HL-60 (cell line): Measurements from ENCODE around the gene PICALM.

ENCODE experiments used
- DNase-seq, 2 experiments: peaks; one replicate each; pipeline ENCODE4 v3.0.0-alpha.2; 2010 to 2020; ENCODE audit warnings: low read depth in 1 of 2, low spot score in 1 of 2
- H3K27ac ChIP-seq: fragments of 250-450 bp; sonication (Bioruptor Pico); replicated peaks from 2 replicates; pipeline ENCODE4 v1.5.1; 2020; ENCODE audit warnings: mild to moderate bottlenecking, moderate library complexity
- H3K27me3 ChIP-seq: fragments of 250-450 bp; sonication (Bioruptor Pico); 2 replicates; pipeline ENCODE4 v1.5.1; 2021; ENCODE audit warnings: mild to moderate bottlenecking, moderate library complexity; ENCODE audit not compliant: insufficient read depth, poor library complexity, severe bottlenecking
- H3K4me3 ChIP-seq: replicated peaks from 2 replicates; pipeline ENCODE4 v1.5.1; 2011; ENCODE audit warnings: mild to moderate bottlenecking, control low read depth, low read length; ENCODE audit not compliant: insufficient read depth
- GABPA ChIP-seq: IDR thresholded peaks from 2 replicates; pipeline ENCODE4 v1.6.1; 2012; ENCODE audit warnings: low read depth
- POLR2AphosphoS5 ChIP-seq: IDR thresholded peaks from 2 replicates; pipeline ENCODE4 v1.6.1; 2012; ENCODE audit warnings: low read depth
- SPI1 ChIP-seq: IDR thresholded peaks from 2 replicates; pipeline ENCODE4 v1.6.1; 2012; ENCODE audit warnings: low read depth, mild to moderate bottlenecking, borderline replicate concordance
- TF ChIP-seq, protein P1 (sequence below): IDR thresholded peaks from 2 replicates; pipeline ENCODE4 v1.6.1; 2012; ENCODE audit warnings: low read depth; ENCODE audit not compliant: insufficient replicate concordance
- TF ChIP-seq, protein P2 (sequence below): IDR thresholded peaks from one replicate; pipeline ENCODE4 v1.5.1; 2011; ENCODE audit warnings: low read length, control low read depth, inconsistent platforms; ENCODE audit not compliant: insufficient read depth

Gene PICALM

DNA sequence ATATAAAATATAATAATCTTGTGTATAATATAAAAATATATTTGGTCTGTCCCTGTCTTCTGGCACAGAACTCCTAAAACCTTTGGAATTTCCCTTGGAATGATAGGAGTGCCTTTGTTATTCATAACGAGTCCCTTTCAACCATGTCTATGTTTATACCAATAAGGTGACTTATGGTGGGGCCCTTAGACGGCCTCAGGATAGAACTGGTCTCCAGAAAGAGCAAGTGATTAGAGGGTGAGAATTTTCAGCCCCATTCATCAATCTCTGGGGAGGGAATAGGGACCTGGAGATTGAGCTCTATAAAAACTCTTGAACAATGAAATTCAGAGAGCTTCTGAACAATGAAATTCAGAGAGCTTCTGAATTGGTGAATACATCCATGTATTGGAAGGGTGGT, 18.4 kb upstream of the PICALM start:
- TF ChIP-seq SPI1 (no peak), POLR2AphosphoS5 (no peak), GABPA (no peak)
- TF ChIP-seq, protein P1, sequence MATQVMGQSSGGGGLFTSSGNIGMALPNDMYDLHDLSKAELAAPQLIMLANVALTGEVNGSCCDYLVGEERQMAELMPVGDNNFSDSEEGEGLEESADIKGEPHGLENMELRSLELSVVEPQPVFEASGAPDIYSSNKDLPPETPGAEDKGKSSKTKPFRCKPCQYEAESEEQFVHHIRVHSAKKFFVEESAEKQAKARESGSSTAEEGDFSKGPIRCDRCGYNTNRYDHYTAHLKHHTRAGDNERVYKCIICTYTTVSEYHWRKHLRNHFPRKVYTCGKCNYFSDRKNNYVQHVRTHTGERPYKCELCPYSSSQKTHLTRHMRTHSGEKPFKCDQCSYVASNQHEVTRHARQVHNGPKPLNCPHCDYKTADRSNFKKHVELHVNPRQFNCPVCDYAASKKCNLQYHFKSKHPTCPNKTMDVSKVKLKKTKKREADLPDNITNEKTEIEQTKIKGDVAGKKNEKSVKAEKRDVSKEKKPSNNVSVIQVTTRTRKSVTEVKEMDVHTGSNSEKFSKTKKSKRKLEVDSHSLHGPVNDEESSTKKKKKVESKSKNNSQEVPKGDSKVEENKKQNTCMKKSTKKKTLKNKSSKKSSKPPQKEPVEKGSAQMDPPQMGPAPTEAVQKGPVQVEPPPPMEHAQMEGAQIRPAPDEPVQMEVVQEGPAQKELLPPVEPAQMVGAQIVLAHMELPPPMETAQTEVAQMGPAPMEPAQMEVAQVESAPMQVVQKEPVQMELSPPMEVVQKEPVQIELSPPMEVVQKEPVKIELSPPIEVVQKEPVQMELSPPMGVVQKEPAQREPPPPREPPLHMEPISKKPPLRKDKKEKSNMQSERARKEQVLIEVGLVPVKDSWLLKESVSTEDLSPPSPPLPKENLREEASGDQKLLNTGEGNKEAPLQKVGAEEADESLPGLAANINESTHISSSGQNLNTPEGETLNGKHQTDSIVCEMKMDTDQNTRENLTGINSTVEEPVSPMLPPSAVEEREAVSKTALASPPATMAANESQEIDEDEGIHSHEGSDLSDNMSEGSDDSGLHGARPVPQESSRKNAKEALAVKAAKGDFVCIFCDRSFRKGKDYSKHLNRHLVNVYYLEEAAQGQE: no peak
- TF ChIP-seq, protein P2, sequence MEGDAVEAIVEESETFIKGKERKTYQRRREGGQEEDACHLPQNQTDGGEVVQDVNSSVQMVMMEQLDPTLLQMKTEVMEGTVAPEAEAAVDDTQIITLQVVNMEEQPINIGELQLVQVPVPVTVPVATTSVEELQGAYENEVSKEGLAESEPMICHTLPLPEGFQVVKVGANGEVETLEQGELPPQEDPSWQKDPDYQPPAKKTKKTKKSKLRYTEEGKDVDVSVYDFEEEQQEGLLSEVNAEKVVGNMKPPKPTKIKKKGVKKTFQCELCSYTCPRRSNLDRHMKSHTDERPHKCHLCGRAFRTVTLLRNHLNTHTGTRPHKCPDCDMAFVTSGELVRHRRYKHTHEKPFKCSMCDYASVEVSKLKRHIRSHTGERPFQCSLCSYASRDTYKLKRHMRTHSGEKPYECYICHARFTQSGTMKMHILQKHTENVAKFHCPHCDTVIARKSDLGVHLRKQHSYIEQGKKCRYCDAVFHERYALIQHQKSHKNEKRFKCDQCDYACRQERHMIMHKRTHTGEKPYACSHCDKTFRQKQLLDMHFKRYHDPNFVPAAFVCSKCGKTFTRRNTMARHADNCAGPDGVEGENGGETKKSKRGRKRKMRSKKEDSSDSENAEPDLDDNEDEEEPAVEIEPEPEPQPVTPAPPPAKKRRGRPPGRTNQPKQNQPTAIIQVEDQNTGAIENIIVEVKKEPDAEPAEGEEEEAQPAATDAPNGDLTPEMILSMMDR: no peak
- no peaks in the 10 kb centered on the region for H3K27me3 ChIP-seq
- no peak overlapping the region for H3K27ac ChIP-seq
- H3K4me3 ChIP-seq: no peak overlapping the region
- no peak for DNase-seq

DNA sequence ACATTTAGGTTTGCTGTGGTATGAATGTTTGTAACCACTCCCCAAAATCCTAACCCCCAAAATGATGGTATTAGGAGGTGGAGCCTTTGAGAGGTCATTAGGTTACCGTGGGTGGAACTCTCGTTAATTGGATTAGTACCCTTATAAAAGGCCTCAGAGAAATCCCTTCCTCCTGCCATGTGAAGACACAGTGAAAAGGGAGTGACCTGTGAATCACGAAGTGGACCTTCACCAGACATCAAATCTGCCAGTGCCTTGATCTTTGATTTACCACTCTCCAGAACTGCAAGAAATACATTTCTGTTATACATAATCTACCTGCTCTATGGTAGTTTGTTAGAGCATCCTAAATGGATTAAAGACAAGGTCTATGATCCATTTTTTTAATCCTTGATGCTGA, 12.6 kb upstream of the PICALM start:
- TF ChIP-seq, protein P2: no peak
- TF ChIP-seq GABPA (no peak), SPI1 (no peak), POLR2AphosphoS5 (no peak)
- TF ChIP-seq, protein P1: no peak
- no peak for DNase-seq

DNA sequence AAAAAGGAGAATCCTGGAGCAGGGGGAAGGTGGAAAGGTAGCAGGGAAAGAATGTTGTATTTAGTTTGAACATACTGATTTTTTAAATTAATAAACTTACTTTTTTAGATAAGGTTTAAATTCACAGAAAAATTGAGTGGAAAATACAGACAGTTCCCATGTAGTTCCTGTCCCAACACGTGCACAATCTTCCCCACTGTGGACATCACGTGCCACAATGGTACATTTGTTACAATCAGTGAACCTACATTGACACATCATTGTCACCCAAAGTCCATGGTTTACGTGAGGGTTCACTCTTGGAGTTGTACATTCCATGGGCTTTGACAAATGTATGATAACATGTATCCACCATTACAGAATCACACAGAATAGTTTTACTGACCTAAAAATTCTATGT, 10.5 kb upstream of the PICALM start:
- no peak for TF ChIP-seq GABPA
- TF ChIP-seq, protein P1: no peak
- TF ChIP-seq, protein P2: no peak
- no peak for TF ChIP-seq POLR2AphosphoS5
- TF ChIP-seq SPI1: no peak
- Histone ChIP-seq H3K27me3 (no peaks in the 10 kb centered on the region), H3K4me3 (no peak overlapping the region), H3K27ac (no peak overlapping the region)
- no peak for DNase-seq

More for the DNA sequence above, 12.6 kb upstream of the PICALM start:
- no peak overlapping the region for H3K4me3 ChIP-seq
- H3K27me3 ChIP-seq: no peaks in the 10 kb centered on the region
- H3K27ac ChIP-seq: no peak overlapping the region
